ENCODE results near the gene MBTPS1. TPM values are rescaled to one million over a fixed set of nuclear protein-coding genes. Genes with fewer than 3 reads are reported as not detected.

MBTPS1 gene
- total RNA-seq, 4 donors from 2014 or later = 98.4 to 149 (median 121) TPM

DNA sequence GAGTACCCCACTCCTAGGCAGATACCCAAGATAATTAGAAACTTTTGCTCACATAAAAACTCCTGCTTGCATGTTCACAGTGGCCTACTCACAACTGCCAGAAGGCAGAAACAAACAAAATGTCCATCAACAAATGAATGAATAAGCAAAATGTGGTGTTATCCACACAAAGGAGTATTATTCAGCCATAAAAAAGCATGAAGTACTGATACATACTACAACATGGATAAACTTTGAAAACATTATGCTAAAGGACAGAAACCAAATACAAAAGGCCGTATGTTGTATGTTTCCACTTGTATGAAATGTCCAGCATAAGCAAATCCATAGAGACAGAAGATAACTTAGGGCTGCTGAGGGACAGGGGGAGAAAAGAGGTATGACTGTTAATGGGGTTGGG lies 26.3 kb upstream of the MBTPS1 start:
- no peak overlapping the region for H3K4me3 ChIP-seq
- no peaks in the 10 kb centered on the region for H3K36me3 ChIP-seq
- whole genome bisulfite sequencing, 2 donors = 83 to 92% methylated on average over 1 of the region's 1 CpG
- no peaks in the 10 kb centered on the region for H3K27me3 ChIP-seq
- TF ChIP-seq, protein P1, sequence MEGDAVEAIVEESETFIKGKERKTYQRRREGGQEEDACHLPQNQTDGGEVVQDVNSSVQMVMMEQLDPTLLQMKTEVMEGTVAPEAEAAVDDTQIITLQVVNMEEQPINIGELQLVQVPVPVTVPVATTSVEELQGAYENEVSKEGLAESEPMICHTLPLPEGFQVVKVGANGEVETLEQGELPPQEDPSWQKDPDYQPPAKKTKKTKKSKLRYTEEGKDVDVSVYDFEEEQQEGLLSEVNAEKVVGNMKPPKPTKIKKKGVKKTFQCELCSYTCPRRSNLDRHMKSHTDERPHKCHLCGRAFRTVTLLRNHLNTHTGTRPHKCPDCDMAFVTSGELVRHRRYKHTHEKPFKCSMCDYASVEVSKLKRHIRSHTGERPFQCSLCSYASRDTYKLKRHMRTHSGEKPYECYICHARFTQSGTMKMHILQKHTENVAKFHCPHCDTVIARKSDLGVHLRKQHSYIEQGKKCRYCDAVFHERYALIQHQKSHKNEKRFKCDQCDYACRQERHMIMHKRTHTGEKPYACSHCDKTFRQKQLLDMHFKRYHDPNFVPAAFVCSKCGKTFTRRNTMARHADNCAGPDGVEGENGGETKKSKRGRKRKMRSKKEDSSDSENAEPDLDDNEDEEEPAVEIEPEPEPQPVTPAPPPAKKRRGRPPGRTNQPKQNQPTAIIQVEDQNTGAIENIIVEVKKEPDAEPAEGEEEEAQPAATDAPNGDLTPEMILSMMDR (IDR thresholded peaks at IDR 0.05) = no peak
- H3K4me1 ChIP-seq = peaks cover 0 to 24% (median 6%) of the 10 kb centered on the region in 4 donors
- no peaks in the 10 kb centered on the region for H3K9me3 ChIP-seq
- H3K27ac ChIP-seq = no peak overlapping the region
- no peak for DNase-seq (ENCODE audit: low spot score in 2 of 2)

DNA sequence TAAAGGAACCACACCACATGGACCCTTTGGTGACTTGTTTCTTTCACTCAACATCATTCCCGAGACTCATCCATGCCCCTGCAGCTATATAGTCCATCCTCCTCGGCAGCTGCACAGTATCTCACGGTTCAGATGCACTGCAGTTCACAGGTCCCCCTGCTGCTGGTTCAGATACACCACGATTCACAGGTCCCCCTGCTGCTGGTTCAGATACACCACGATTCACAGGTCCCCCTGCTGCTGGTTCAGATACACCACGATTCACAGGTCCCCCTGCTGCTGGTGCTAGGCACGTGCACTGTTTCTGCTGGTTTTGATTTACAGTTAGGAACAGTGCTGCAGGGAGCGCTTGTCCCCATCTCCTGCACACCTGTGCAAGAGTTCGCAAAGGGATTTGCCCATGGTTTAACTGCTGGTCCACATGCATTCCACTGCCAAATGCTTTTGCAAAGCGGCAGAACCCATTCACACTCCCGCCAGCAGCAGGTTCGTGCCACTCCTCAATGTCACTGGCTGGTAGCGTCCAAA lies 24.5 kb upstream of the MBTPS1 start:
- H3K4me3 ChIP-seq = no peak overlapping the region
- TF ChIP-seq, protein P1 (IDR thresholded peaks at IDR 0.05) = no peak
- 80 to 85% methylated on average over 13 of the region's 13 CpGs for WGBS, 2 donors
- H3K9me3 ChIP-seq = no peaks in the 10 kb centered on the region
- DNase-seq (ENCODE audit: low spot score in 2 of 2) = no peak
- H3K27ac ChIP-seq = no peak overlapping the region
- peaks cover 0 to 27% (median 6%) of the 10 kb centered on the region in 4 donors for H3K4me1 ChIP-seq
- H3K36me3 ChIP-seq = no peaks in the 10 kb centered on the region
- H3K27me3 ChIP-seq = no peaks in the 10 kb centered on the region

DNA sequence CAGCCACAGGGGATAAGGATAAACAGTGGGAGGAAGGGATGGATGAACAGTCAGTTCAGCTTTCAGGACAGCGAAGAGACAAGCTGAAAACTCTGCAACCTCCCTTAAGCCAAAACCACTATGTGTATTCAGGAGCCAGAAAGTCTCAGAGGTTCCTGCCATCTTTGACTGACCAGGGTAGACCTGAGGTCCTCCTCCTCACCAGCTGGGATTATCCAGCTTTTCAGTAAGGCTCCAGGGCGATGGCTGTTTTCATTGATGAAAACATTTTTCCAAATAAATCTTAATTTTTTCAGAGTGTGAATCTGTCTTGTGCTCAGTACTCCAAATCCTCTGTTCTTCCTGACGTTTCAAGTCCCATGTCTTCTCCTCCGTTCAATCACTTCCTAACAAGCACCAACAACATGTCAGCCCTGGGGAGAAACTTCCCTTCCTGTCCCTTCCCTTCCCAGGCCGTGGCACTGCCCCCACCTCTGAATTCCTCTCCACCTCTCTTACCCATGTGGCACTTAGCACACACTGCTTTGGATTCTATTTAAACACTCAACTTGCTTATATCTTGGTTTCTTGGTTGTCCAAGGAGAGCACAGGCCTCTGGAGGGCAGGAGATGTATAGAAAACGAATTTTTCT lies 23.0 kb upstream of the MBTPS1 start:
- no peaks in the 10 kb centered on the region for H3K9me3 ChIP-seq
- H3K27ac ChIP-seq = peak overlapping the region in 2 of 4 donors; percentile 6 to 64
- no peak for DNase-seq (ENCODE audit: low spot score in 2 of 2)
- 65 to 71% methylated on average over 6 of the region's 6 CpGs for WGBS, 2 donors
- H3K4me1 ChIP-seq = peaks cover 0 to 29% (median 4%) of the 10 kb centered on the region in 4 donors
- no peak for TF ChIP-seq EP300 (IDR thresholded peaks at IDR 0.05)
- TF ChIP-seq, protein P1 (IDR thresholded peaks at IDR 0.05) = no peak
- H3K36me3 ChIP-seq = no peaks in the 10 kb centered on the region
- no peak overlapping the region for H3K4me3 ChIP-seq
- H3K27me3 ChIP-seq = no peaks in the 10 kb centered on the region

DNA sequence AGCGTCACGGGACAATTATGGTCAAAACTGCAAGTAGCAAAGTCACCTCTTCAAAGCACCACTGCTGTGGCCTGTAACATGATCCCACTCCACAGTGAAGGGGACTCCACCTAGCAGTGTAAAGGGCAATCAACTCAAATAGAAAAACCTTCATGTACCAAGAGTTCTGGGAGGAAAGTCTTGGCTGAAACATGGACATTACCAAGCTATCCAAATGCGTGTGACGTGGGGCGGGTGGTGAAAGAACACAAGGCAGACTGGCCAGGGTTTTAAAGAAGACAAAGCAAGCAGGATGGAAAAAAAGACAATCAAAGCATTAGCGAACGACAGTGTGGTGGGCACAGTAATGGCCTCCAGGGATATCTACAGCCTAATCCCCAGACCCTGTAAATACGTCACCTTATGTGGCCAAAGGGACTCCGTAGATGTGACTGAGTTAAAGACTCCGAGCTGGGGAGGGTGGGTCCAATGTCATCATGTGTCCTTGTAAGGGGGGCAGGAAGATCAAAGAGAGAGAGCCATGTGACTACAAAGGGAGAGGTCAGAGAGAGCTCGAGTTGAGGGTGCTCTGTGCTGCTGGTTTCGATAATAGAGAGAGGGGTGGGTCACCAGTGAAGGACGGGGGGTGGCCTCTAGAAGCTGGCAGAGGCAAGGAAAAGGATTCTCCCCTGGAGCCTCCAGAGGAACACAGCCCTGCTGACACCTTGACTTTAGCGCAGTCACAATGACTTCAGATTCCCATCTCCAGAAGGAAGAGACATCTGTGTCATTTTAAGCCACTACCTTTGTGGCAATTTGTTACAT lies 22.3 kb upstream of the MBTPS1 start:
- TF ChIP-seq EP300 (IDR thresholded peaks at IDR 0.05) (no peak), POLR2A (IDR thresholded peaks at IDR 0.05) (no peak)
- TF ChIP-seq, protein P1 (IDR thresholded peaks at IDR 0.05) = no peak
- Histone ChIP-seq H3K36me3 (no peaks in the 10 kb centered on the region), H3K4me1 (peaks cover 0 to 25% (median 4%) of the 10 kb centered on the region in 4 donors), H3K27ac (peak overlapping the region in 2 of 4 donors; percentile 50 to 64), H3K4me3 (no peak overlapping the region), H3K9me3 (no peaks in the 10 kb centered on the region), H3K27me3 (no peaks in the 10 kb centered on the region)
- WGBS, 2 donors = 53 to 56% methylated on average over 14 of the region's 14 CpGs
- no peak for DNase-seq (ENCODE audit: low spot score in 2 of 2)

DNA sequence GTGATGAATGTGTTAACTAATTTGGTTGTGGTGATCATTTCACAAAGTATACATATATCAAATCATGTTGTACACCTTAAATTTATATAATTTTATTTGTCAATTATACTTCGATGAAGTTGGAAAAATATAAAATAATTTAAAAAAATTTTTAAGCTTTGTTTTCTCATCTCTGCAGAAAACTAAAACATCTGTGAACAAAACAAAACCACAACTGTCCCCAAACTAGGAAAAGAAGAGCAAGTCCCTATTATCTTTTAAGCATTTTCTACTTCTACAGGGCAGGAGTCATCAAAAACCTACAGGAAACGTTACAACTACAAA lies 21.7 kb upstream of the MBTPS1 start:
- TF ChIP-seq, protein P1 (IDR thresholded peaks at IDR 0.05) = no peak
- no peak for TF ChIP-seq EP300 (IDR thresholded peaks at IDR 0.05)
- no peak for TF ChIP-seq POLR2A (IDR thresholded peaks at IDR 0.05)
- H3K4me1 ChIP-seq = peaks cover 0 to 19% (median under 1%) of the 10 kb centered on the region in 4 donors
- no peaks in the 10 kb centered on the region for H3K27me3 ChIP-seq
- WGBS, 2 donors = 54 to 58% methylated on average over 2 of the region's 2 CpGs
- no peak for DNase-seq (ENCODE audit: low spot score in 2 of 2)
- peak overlapping the region in 2 of 4 donors; percentile 17 to 64 for H3K27ac ChIP-seq
- H3K9me3 ChIP-seq = no peaks in the 10 kb centered on the region
- H3K4me3 ChIP-seq = no peak overlapping the region
- H3K36me3 ChIP-seq = no peaks in the 10 kb centered on the region
